GM10847 (cell line): Measurements from ENCODE around the gene RNU6-8.

ENCODE experiments used
- POLR2A ChIP-seq: IDR thresholded peaks from 2 replicates; pipeline ENCODE4 v1.6.1; 2011; ENCODE audit not compliant: insufficient read length; ENCODE audit errors: extremely low read depth

RNU6-8 gene

DNA sequence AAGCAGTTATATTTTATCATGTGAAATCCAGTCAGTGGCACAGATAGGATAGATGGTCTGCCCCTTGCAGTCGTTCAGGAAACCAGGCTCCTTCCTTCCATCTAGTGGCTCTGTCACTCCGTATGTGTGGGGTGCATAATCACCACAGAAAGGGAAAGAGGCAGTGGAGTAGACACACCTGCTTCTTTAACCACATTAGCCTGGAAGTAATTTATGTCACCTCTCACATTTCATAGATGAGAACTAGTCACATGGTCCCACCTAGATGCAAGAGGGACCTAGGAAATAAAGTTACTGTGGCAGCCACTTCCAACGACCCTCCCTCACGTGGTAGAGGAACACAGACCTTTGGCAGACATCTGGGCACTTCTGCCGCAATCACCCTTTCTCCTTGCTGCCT is 14.2 kb upstream of the RNU6-8 start:
- TF ChIP-seq POLR2A, result no peak

DNA sequence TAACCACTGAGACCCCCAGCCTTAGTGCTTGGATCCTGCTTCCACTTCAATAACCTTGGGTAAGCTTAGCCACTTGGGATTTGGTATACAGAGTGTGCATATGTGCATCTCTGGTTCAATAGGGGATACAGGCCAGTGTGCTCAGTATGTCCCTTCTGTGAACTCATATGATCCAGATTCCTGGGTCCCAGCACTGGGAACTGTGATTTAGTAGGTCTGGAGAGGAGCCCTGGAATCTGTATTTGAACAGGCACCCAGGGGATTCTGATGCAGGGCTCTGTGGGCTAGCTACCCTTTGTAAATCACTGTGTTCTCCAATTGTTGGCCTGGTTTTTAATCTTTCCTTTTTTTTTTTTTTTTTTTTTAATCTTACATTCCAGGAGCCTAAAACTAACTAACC is 9.8 kb upstream of the RNU6-8 start:
- no peak for TF ChIP-seq POLR2A

DNA sequence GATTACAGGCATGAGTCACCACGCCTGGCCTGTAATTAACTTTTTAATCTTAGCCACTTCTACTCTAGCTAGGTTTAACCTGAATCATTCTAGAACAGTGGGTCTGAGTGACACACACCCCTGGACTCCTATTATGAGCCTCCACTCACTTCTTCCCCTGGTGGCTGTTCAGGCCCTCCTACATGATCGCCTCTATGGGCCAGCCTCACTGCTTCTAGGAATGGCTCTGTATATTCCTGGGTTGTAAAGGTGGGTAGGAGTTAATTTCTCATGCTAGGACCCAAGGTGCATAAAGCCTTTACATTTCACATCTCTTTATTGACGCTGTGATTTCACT is 8.0 kb upstream of the RNU6-8 start:
- TF ChIP-seq POLR2A, result no peak

DNA sequence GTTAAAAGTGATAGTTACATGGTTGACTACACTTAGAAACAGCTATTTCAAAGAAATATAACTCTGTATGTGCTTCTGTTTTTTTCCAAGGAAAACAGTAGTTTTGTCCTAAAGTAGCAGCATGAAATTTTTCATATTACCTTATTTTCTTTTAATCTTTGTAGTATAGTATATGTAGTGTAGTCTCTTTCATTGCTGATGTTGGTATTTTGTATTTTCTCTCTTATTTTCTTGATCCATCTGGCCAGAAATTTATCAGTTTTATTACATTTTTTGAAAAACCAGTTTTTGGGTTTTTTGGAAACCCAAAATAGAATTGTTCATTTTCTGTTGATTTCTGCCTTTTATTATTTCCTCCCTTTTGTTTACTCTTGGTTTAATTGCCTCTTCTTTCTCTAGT is 6.4 kb upstream of the RNU6-8 start:
- TF ChIP-seq POLR2A, result no peak

DNA sequence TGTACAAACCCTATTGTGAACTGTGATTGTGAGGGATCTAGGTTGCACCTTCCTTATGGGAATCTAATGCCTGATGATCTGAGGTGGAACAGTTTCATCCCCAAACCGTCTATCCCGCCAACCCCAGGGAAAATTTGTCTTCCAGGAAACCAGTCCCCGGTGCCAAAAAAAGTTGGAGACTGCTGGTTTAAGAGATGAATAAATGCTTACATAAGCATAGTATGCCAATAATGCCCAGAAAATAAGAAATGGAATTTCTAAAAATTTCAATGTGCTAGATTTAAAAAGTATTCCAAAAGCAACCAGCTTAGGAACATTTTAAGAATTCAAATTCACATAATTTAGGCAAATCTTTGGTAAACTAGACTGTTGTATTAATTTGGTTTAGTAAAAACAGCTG is 5.4 kb upstream of the RNU6-8 start:
- TF ChIP-seq POLR2A, result no peak

DNA sequence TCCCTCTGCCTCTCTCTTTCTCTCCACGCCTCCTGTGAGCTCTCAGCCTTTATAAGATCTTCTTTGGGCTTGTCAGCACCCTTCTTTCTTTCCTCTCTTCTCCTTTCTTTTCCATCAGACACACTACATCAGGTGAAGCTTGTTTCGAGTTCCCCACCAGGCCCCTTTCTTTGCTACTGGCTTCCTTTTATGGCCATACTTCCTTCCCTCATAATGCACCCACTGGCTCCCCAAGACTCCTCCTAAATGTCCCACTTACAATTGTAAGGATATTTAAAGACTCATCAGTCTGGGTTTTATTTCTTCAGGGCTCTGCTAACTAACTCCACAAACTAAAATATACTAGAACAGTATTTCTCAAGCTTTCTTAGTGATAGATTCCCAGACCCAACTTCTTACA is 3.5 kb upstream of the RNU6-8 start:
- no peak for TF ChIP-seq POLR2A

DNA sequence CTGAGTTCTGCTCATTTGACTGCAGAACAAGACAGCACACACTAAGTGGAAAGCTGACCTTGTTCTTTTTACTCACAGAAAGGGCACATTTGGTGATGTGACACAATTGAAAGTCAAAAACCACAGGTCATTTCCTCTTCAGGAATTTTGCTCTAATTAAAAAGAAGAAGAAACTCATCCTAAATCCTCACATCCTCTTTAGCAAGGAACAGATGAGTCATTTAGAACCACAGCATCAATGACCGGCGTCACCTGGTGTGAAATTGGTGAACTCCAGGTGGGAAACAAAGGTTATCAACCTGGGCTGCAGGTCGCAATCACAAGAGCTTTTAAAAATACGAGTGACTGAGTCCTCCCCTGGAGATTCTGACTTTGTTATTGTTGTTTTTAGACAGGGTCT is 2.9 kb upstream of the RNU6-8 start:
- no peak for TF ChIP-seq POLR2A

DNA sequence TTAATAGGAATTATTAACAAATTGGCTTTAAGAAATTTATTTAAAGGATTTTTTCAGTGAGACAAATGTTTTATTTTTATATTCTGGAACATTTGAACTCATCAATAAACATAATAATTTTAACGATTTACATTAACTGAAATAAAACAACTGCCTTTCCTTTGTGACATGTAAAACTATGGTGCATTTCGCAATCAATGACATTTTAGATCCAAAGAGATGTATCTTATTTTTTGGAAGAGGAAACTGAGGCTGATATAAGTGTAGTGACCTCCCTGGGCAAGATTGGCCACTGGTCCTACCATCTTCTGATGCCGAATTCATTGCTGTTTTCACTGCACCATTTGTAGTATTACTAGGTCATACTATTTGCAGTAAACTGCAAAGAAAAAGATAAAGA is 2.5 kb upstream of the RNU6-8 start:
- TF ChIP-seq POLR2A, result no peak

DNA sequence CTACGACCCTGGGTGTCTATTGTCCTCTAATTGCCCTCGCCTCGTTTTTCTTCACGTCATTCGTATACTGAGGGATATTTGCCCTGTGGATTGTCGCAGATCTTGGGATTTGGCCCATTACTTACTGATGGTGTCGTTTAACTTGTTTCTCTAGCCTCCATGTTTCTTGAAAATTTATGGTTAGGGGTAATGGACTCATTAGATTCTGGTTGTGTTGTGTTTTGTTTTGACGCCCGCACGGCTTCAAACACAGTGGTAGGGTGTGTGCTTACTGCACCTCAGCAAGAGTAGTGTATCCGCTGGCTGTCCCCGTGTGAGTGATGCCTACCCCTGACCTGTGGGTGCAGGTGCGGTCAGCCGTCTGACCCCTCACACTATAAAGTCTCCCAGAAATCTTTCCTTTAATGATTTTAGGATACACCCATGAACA is 874 bp upstream of the RNU6-8 start:
- TF ChIP-seq POLR2A, result no peak

DNA sequence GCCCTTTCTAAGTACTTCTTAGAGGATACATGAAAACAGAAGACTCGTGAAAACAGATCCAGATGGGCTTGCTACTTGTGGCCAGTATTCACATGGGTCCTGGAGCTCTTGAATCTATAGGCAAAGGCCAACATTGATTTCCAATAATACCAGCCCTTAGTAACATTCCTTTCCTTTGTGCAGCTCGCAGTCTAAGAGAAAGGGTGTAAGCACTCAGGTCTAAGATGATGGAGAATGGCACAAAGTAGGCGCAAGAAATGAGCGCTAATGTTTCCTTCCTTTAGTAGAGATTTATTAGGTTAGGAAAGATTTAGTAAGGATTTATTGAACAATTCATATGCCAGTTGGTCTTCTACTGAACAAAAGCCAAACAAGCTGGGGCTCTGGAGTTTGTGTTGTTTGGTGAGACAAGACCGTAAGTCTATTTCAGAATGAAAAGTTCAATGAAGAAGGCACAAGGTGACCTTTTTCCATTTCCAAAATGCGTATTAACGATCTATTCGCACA is 525 bp downstream of the RNU6-8 start:
- TF ChIP-seq POLR2A, result no peak

DNA sequence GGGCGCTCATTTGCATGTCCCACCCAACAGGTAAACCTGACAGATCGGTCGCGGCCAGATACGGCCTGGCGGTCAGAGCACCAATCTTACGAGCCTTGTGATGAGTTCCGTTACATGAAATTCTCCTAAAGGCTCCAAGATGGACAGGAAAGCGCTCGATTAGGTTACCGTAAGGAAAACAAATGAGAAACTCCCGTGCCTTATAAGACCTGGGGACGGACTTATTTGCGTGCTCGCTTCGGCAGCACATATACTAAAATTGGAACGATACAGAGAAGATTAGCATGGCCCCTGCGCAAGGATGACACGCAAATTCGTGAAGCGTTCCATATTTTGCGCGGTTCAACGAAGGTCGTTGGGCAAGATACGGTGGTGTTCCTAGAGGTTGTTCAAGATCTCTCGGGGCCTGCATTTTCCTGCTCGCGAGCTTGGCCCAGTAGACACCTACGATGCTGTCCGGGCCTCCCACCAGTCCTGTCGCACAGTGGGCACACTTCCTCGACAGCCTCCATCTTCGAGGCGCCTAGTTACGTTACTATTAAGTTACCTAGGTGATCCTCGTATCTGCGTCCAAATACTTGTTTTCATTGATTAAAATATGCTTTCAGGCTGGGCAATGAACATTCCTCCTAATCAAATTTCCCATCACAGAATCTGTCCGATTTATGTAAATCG is 1.1 kb downstream of the RNU6-8 start, which contains the start of gene RNU6-7:
TSS of gene RNU6-7 (plus strand) at position 230 of the 675 bp plus-strand sequence.
- TF ChIP-seq POLR2A, result no peak

DNA sequence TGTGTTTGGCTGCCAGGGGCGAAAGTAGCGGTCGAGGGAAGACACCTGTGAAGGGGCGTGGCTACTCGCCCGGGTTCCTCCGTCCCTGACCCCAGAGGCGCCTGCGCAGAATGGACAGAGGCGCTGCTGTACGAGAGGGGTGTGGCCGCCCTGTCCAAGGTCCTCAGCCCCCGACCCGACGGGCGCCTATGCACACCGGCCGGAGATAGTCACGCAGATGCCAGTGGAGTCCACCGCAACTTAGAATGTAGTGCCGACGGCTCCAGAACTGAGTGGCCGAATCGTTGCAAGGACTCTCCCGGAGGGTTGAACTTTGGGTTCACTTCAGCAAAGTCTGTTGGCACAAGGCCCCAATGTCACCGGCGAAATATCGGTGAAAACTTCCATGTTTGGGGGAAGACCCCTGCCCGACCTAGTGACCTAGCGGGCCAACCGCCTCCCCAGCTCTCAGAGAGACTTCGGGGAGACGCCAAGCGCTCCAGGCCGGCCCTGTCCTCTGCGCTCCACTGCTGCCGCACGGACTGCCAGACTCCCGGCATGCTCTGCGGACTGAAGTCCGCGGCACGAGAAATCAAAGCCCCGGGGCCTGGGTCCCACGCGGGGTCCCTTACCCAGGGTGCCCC is 1.8 kb downstream of the RNU6-8 start:
- TF ChIP-seq POLR2A, result no peak

DNA sequence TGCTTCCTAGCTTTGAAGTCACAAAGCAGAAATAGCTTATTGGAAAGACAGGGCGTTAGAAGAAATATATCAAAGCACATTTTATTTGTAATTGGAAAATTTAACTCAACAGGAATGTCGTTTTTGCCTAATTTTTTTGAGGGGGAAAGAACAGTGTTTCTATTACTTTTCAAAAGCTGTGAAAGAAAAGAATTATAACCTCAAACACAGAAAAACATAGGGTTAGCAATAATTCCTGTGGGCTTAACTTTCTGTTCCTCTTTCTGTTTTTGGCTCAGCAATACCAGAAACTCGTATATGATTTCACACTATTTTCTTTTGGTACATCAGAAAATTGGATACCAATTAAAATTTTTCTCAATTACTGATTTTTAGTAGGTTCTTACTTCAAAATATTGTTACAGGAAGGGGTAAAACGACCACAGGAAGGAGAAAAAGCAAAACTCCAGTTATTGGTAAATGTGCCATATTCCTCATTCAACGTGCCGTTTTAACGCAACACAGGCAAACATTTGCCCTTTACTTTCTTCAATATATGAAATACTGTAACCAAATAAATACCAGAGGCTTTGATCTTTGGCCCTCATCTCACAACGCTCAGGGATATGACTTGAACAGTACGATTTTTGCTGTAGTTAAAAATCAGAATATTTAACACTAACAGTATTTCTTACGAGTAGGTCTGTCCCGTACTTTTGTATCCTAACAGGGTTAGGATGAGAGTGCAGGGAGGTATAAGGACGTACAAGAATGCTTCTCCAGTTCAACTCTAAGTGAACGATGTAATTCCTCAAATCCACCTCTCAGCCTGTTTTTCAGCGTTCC is 2.5 kb downstream of the RNU6-8 start:
- TF ChIP-seq POLR2A, result no peak

DNA sequence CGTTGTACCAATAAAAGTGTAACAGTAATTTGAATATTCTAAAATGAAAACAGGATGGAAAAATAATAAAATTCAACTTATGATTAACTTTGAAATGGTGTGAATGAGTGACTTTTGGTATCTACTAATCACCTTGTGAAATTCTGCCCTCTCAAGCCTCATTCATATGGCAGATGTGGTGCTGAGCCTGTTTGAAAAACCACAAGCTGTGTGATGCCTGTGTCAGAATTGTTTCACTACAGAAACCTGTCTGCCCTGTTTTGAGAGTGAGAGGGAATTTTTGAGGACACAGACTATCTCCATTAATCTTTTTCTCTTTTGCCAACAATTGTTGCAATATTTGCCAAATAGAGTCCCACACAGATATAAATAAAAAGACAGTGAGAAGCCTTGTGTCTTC is 5.2 kb downstream of the RNU6-8 start:
- no peak for TF ChIP-seq POLR2A

DNA sequence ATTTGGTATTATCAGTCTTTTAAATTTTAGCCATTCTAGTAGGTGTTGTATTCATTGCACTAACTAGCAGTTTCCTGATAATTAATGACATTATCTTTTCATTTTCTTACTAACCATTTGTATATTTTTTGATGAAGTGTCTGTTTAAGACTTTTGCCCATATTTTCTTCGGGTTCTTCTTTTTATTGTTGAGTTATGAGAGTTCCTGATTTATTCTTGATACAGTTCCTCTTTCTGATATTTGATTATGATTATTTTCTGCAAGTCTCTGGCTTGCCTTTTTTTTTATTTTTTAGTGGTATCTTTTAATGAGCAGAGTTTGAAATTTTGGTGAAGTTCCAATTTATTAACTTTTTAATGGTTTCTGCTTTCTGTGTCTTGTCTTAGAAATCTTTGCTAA is 7.4 kb downstream of the RNU6-8 start:
- TF ChIP-seq POLR2A, result no peak

DNA sequence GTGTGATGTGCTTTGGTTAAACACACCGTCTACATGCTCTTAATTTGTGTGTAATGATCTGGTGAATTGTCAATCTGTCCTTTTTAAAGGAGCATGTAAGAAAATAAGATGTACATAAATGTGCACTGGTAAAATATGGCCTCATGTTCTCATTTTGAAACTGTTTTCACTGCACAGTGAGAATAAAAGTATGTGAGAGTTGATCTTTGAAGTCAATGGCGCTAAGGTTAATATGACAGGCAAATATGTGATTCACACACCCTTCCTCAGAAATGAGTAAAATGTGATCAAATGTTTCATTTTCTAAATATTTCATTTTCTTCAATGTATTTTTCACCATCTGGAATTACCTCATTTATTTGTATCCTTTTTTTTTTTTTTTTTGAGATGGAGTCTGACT is 9.5 kb downstream of the RNU6-8 start:
- no peak for TF ChIP-seq POLR2A
